PFSK-1 (cell line): Measurements from ENCODE around the gene HOMER2.

ENCODE experiments used
- FOXP2 ChIP-seq: optimal IDR thresholded peaks from 2 replicates; pipeline ENCODE3; 2011; ENCODE audit warnings: borderline replicate concordance, control low read depth, inconsistent platforms; ENCODE audit not compliant: insufficient read depth; ENCODE audit errors: extremely low read length, extremely low read depth
- POLR2AphosphoS5 ChIP-seq: IDR thresholded peaks from 2 replicates; pipeline ENCODE4 v1.6.1; 2012; ENCODE audit warnings: low read depth, mild to moderate bottlenecking, control low read depth, low read length, moderate library complexity
- REST ChIP-seq, 2 experiments: IDR thresholded peaks; 2 replicates each; pipeline versions ENCODE4 v1.6.1 to v1.8.0; 2011 to 2012; ENCODE audit warnings: low read depth in 2 of 2, low read length in 2 of 2, control low read depth in 1 of 2, inconsistent platforms in 1 of 2, mild to moderate bottlenecking in 1 of 2, moderate library complexity in 1 of 2; ENCODE audit not compliant: insufficient read depth in 1 of 2
- SIN3A ChIP-seq: IDR thresholded peaks from 2 replicates; pipeline ENCODE4 v1.6.1; 2012; ENCODE audit warnings: mild to moderate bottlenecking, low read length, moderate library complexity, borderline replicate concordance; ENCODE audit not compliant: insufficient read depth
- TAF1 ChIP-seq: IDR thresholded peaks from 2 replicates; pipeline ENCODE4 v1.6.1; 2012; ENCODE audit warnings: low read length, control low read depth, borderline replicate concordance; ENCODE audit not compliant: insufficient read depth

Gene HOMER2

DNA sequence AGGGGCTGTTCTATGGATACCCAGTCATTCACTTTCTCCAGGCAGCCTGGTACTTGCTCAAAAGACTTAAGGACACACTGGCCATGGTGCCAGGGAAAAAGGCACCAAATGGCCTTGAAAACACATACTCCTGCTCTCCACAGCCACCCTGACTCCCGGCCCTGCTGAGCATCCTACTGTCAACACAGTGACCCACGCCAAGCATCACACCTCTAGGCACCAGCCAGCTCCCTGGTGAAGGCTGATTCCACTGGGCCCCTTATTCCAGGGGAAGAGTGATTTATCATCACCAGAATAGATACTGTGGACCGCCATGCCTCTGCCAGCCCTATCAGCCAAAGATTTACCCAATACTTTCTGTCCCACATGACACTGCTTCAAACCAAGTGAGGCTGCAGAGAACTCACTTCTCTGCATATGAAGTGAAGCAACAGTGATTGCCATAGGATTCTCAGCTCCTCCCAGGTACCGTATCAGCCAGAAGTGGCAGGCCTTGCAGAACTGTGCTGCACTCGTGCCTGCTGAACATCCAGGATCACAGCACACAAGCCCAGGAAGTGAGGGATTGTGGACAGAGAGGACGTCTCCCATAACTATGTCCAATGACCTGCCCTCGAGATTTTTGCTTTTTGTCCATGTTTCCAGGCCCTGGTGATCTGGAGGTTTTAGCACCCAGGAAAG lies 79.4 kb downstream of the HOMER2 start:
- TF ChIP-seq POLR2AphosphoS5 (no peak), FOXP2 (no peak), REST (IDR thresholded peaks at IDR 0.05; ENCODE audit: insufficient read depth in 1 of 2, low read depth in 2 of 2, low read length in 2 of 2) (no peak), SIN3A (no peak), TAF1 (no peak)

GRCh38 chr15:82871832-82872484 lies 80.6 kb downstream of the HOMER2 start:
- TF ChIP-seq FOXP2 (no peak), TAF1 (no peak), POLR2AphosphoS5 (no peak), SIN3A (no peak), REST (IDR thresholded peaks at IDR 0.05; ENCODE audit: insufficient read depth in 1 of 2, low read depth in 2 of 2, low read length in 2 of 2) (no peak)

- TF ChIP-seq TAF1 (no peak), SIN3A (no peak), REST (IDR thresholded peaks at IDR 0.05; ENCODE audit: insufficient read depth in 1 of 2, low read depth in 2 of 2, low read length in 2 of 2) (no peak), FOXP2 (no peak), POLR2AphosphoS5 (no peak)
Measured at GRCh38 chr15:82871358-82871757, 81.2 kb downstream of the HOMER2 start.

DNA sequence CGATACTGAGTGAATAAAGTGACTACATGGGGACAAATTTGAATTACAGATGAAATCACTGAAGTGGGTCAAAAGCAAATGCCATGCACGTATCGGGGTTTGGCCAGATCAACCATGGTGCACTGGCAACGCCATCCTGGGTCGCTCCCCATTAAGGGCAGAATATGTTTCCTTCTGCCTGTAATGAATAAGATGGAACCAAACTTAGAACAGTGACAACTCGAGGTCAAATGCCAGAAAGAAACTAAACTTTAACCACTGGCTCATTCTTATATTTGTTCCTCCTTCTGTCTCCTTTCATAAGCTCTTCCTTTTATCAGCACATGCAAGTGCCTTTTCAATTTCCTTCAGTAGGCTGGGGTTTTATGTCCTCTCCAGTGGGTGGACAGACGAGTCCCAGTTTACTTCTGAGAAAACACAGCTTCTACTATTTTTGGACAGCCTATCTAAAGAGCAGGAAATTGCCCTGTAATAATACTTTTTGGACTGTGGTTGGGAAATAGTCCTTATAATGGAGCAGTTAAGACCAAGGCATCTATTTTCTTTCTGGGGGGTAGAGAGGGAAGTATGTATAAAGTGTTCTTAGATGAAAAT lies 81.7 kb downstream of the HOMER2 start:
- TF ChIP-seq FOXP2 (no peak), SIN3A (no peak), POLR2AphosphoS5 (no peak)

GRCh38 chr15:82864967-82865366 lies 87.6 kb downstream of the HOMER2 start:
- TF ChIP-seq FOXP2 (no peak), TAF1 (no peak), POLR2AphosphoS5 (no peak), REST (IDR thresholded peaks at IDR 0.05; ENCODE audit: insufficient read depth in 1 of 2, low read depth in 2 of 2, low read length in 2 of 2) (no peak), SIN3A (no peak)
